Liver (tissue), 9 donors: ENCODE data around the gene CHMP1A. TPM values are rescaled to one million over a fixed set of nuclear protein-coding genes. Genes with fewer than 3 reads are reported as not detected.
"Not testable (repeated sequence)": the region's sequence is repeated elsewhere in the genome, so short reads cannot be mapped to it uniquely, and the experiment has no call there.

ENCODE experiments used
- DNase-seq: peaks from one replicate; pipeline ENCODE4 v3.0.0-alpha.2; 2017; ENCODE audit warnings: low spot score
- H3K27ac ChIP-seq, 2 donors: one replicate each; pipeline ENCODE4 v1.7.0; 2013; ENCODE audit warnings: inconsistent platforms in 2 of 2, low read length in 2 of 2, control low read depth in 1 of 2, low read depth in 1 of 2, mild to moderate bottlenecking in 1 of 2
- H3K27me3 ChIP-seq, 4 donors: one replicate each; pipeline versions ENCODE4 v1.6.1 to v1.7.0; 2013; ENCODE audit warnings: low read length in 3 of 4, inconsistent platforms in 1 of 4, mild to moderate bottlenecking in 1 of 4, moderate library complexity in 1 of 4; ENCODE audit not compliant: control insufficient read depth in 4 of 4, insufficient read depth in 4 of 4
- H3K36me3 ChIP-seq, 4 donors: one replicate each; pipeline versions ENCODE4 v1.6.1 to v1.7.0; 2013; ENCODE audit warnings: low read length in 3 of 4, mild to moderate bottlenecking in 3 of 4, low read depth in 1 of 4, moderate library complexity in 1 of 4; ENCODE audit not compliant: control insufficient read depth in 4 of 4, insufficient read depth in 3 of 4
- H3K4me1 ChIP-seq, 4 donors: one replicate each; pipeline versions ENCODE4 v1.6.1 to v1.7.0; 2013; ENCODE audit warnings: low read length in 3 of 4, mild to moderate bottlenecking in 3 of 4, moderate library complexity in 1 of 4; ENCODE audit not compliant: control insufficient read depth in 4 of 4, insufficient read depth in 4 of 4
- H3K4me3 ChIP-seq, 3 donors: one replicate each; pipeline versions ENCODE4 v1.6.1 to v1.7.0; 2013; ENCODE audit warnings: low read length in 3 of 3, control low read depth in 1 of 3, low read depth in 1 of 3, mild to moderate bottlenecking in 1 of 3
- H3K9ac ChIP-seq, 2 donors: one replicate each; pipeline ENCODE4 v1.7.0; 2013; ENCODE audit warnings: low read length in 2 of 2, mild to moderate bottlenecking in 2 of 2, moderate library complexity in 2 of 2, control low read depth in 1 of 2, low read depth in 1 of 2
- H3K9me3 ChIP-seq, 4 donors: one replicate each; pipeline versions ENCODE4 v1.6.1 to v1.7.0; 2013; ENCODE audit warnings: low read length in 3 of 4; ENCODE audit not compliant: control insufficient read depth in 4 of 4
- EGR1 ChIP-seq, 2 donors: IDR thresholded peaks; 2 replicates each; pipeline ENCODE4 v1.6.1; 2016 to 2018; ENCODE audit warnings: antibody characterized with exemption in 2 of 2, low read depth in 2 of 2
- FOXA1 ChIP-seq: IDR thresholded peaks from 2 replicates; pipeline ENCODE4 v1.6.1; 2016; ENCODE audit warnings: antibody characterized with exemption
- FOXA2 ChIP-seq: IDR thresholded peaks from 2 replicates; pipeline ENCODE4 v1.6.1; 2016; ENCODE audit warnings: antibody characterized with exemption
- HNF4A ChIP-seq, 2 donors: conservative IDR thresholded peaks; 2 replicates each; pipeline ENCODE4 v1.6.1; 2016; ENCODE audit warnings: antibody characterized with exemption in 2 of 2, mild to moderate bottlenecking in 2 of 2
- HNF4G ChIP-seq: IDR thresholded peaks from 2 replicates; pipeline ENCODE4 v1.6.1; 2016; ENCODE audit warnings: antibody characterized with exemption
- JUND ChIP-seq, 2 donors: IDR thresholded peaks; 2 replicates each; pipeline ENCODE4 v1.6.1; 2016; ENCODE audit warnings: antibody characterized with exemption in 2 of 2
- RAD21 ChIP-seq, 2 donors: IDR thresholded peaks; 2 replicates each; pipeline ENCODE4 v1.6.1; 2016; ENCODE audit warnings: antibody characterized with exemption in 2 of 2, mild to moderate bottlenecking in 2 of 2
- RXRA ChIP-seq, 2 donors: IDR thresholded peaks; 2 replicates each; pipeline ENCODE4 v1.6.1; 2017 to 2018; ENCODE audit warnings: antibody characterized with exemption in 2 of 2, mild to moderate bottlenecking in 1 of 2
- SP1 ChIP-seq: IDR thresholded peaks from 2 replicates; pipeline ENCODE4 v1.6.1; 2018; ENCODE audit warnings: antibody characterized with exemption, mild to moderate bottlenecking
- TAF1 ChIP-seq: conservative IDR thresholded peaks from 2 replicates; pipeline ENCODE4 v1.6.1; 2016; ENCODE audit warnings: antibody characterized with exemption, mild to moderate bottlenecking
- WGBS: extraction: QIAGEN DNeasy Blood & Tissue Kit; methylation state at CpG from one replicate; pipeline ENCODE4 v1.1.7; 2013; 5-methylcytosine and 5-hydroxymethylcytosine counted together
- polyA plus RNA-seq, 2 donors: library from polyadenylated mRNA; stranded (reverse) in 1 of 2; unstranded in 1 of 2; fragments of 200-250 nt in 1 of 2; fragments of >200 nt in 1 of 2; fragmentation: Nextera tagmentation in 1 of 2; extraction: Ambion mirVana in 1 of 2; gene quantifications; one replicate each; pipeline versions ENCODE4 v1.2.1 to v1.2.3, GENCODE V29; 2013 to 2015
- total RNA-seq, 2 donors: library from RNA; depleted of rRNA; stranded (reverse); fragments of >200 nt; gene quantifications; one replicate each; pipeline ENCODE4 v1.2.3, GENCODE V29; 2014
- TF ChIP-seq, protein P1 (sequence below): IDR thresholded peaks from 2 replicates; pipeline ENCODE4 v1.6.1; 2016; ENCODE audit warnings: antibody characterized with exemption
- TF ChIP-seq, protein P2 (sequence below): IDR thresholded peaks from 2 replicates; pipeline ENCODE4 v1.6.1; 2016; ENCODE audit warnings: antibody characterized with exemption, mild to moderate bottlenecking
- TF ChIP-seq, protein P3 (sequence below): IDR thresholded peaks from 2 replicates; pipeline ENCODE4 v1.6.1; 2016; ENCODE audit warnings: antibody characterized with exemption
- TF ChIP-seq, protein P4 (sequence below): IDR thresholded peaks from 2 replicates; pipeline ENCODE4 v1.6.1; 2016; ENCODE audit warnings: antibody characterized with exemption
- TF ChIP-seq, protein P5 (sequence below): fragments of 150-350 bp; IDR thresholded peaks from 2 replicates; pipeline ENCODE4 v1.5.1; 2017; ENCODE audit warnings: improper control_type of control experiment, low read depth, low read length; ENCODE audit not compliant: missing input control
- donor health status: healthy.
- donor health status: healthy.
- donor health status: healthy.
- donor health status: healthy.
- donor health status: healthy.

The CHMP1A gene
- total and polyA plus RNA-seq, 4 donors, result 25.7 to 36.7 (median 32.3) TPM

DNA sequence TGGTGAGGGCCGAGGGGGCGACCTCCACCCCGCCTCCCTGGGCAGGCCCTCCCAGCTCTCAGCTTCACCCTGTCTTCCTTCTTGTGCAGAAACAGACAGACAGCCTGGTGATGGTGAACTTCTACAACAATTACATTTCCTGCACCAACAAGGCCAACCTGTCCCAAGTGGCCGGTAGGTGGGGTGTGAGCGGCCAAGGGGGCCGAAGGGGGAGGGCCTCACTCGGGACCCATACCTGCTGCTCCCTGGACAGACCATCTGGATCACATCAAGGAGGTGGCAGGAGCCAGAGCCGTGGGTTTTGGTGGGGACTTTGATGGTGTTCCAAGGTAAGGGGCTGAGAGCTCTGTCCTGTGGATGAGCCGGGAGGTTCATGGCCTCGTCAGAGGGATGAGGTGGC lies 20.1 kb downstream of the CHMP1A start:
- TF ChIP-seq HNF4A (conservative IDR thresholded peaks at IDR 0.05) (no peak), EGR1 (IDR thresholded peaks at IDR 0.05; ENCODE audit: low read depth in 2 of 2) (no peak), RAD21 (IDR thresholded peaks at IDR 0.05) (no peak), RXRA (IDR thresholded peaks at IDR 0.05) (no peak), TAF1 (no peak), HNF4G (no peak), FOXA1 (no peak), SP1 (no peak)
- TF ChIP-seq, protein P1, sequence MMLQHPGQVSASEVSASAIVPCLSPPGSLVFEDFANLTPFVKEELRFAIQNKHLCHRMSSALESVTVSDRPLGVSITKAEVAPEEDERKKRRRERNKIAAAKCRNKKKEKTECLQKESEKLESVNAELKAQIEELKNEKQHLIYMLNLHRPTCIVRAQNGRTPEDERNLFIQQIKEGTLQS, result no peak
- TF ChIP-seq, protein P2, sequence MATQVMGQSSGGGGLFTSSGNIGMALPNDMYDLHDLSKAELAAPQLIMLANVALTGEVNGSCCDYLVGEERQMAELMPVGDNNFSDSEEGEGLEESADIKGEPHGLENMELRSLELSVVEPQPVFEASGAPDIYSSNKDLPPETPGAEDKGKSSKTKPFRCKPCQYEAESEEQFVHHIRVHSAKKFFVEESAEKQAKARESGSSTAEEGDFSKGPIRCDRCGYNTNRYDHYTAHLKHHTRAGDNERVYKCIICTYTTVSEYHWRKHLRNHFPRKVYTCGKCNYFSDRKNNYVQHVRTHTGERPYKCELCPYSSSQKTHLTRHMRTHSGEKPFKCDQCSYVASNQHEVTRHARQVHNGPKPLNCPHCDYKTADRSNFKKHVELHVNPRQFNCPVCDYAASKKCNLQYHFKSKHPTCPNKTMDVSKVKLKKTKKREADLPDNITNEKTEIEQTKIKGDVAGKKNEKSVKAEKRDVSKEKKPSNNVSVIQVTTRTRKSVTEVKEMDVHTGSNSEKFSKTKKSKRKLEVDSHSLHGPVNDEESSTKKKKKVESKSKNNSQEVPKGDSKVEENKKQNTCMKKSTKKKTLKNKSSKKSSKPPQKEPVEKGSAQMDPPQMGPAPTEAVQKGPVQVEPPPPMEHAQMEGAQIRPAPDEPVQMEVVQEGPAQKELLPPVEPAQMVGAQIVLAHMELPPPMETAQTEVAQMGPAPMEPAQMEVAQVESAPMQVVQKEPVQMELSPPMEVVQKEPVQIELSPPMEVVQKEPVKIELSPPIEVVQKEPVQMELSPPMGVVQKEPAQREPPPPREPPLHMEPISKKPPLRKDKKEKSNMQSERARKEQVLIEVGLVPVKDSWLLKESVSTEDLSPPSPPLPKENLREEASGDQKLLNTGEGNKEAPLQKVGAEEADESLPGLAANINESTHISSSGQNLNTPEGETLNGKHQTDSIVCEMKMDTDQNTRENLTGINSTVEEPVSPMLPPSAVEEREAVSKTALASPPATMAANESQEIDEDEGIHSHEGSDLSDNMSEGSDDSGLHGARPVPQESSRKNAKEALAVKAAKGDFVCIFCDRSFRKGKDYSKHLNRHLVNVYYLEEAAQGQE, result no peak
- H3K27ac ChIP-seq, result no peak overlapping the region
- no peak for DNase-seq
- 69% methylated on average over 10 of the region's 10 CpGs for WGBS
- H3K27me3 ChIP-seq, result no peaks in the 10 kb centered on the region
- H3K4me3 ChIP-seq, result no peak overlapping the region
- H3K4me1 ChIP-seq, result peaks cover 0 to 6% (median 3%) of the 10 kb centered on the region in 4 donors
- H3K9ac ChIP-seq, result no peak overlapping the region
- no peaks in the 10 kb centered on the region for H3K9me3 ChIP-seq
- no peaks in the 10 kb centered on the region for H3K36me3 ChIP-seq

DNA sequence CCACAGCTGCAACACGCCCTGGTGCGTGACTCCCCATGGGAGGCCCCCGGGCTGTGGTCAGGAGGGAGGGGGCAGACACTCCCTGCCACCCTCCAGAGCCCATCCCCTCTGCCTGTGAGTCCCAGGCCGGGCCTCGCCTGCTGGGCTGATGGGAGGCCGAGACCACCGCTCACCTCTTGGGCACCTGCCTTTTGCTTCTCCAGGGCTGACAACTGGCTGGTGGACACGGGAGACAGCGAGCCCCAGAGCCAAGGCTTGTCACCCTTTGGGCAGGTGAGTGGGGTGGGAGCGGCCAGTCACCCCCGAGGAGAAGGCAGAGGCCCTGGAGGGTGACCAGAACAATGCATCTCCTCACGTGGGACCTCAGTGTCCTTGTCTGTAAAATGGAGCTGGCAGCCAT lies 20.8 kb downstream of the CHMP1A start:
- no peaks in the 10 kb centered on the region for H3K36me3 ChIP-seq
- DNase-seq, result no peak
- H3K9me3 ChIP-seq, result no peaks in the 10 kb centered on the region
- TF ChIP-seq FOXA2 (no peak), JUND (IDR thresholded peaks at IDR 0.05) (no peak), TAF1 (no peak), RAD21 (IDR thresholded peaks at IDR 0.05) (no peak), EGR1 (IDR thresholded peaks at IDR 0.05; ENCODE audit: low read depth in 2 of 2) (no peak)
- TF ChIP-seq, protein P3, sequence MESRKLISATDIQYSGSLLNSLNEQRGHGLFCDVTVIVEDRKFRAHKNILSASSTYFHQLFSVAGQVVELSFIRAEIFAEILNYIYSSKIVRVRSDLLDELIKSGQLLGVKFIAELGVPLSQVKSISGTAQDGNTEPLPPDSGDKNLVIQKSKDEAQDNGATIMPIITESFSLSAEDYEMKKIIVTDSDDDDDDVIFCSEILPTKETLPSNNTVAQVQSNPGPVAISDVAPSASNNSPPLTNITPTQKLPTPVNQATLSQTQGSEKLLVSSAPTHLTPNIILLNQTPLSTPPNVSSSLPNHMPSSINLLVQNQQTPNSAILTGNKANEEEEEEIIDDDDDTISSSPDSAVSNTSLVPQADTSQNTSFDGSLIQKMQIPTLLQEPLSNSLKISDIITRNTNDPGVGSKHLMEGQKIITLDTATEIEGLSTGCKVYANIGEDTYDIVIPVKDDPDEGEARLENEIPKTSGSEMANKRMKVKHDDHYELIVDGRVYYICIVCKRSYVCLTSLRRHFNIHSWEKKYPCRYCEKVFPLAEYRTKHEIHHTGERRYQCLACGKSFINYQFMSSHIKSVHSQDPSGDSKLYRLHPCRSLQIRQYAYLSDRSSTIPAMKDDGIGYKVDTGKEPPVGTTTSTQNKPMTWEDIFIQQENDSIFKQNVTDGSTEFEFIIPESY, result no peak
- TF ChIP-seq, protein P4, sequence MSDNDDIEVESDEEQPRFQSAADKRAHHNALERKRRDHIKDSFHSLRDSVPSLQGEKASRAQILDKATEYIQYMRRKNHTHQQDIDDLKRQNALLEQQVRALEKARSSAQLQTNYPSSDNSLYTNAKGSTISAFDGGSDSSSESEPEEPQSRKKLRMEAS, result no peak
- TF ChIP-seq, protein P5, sequence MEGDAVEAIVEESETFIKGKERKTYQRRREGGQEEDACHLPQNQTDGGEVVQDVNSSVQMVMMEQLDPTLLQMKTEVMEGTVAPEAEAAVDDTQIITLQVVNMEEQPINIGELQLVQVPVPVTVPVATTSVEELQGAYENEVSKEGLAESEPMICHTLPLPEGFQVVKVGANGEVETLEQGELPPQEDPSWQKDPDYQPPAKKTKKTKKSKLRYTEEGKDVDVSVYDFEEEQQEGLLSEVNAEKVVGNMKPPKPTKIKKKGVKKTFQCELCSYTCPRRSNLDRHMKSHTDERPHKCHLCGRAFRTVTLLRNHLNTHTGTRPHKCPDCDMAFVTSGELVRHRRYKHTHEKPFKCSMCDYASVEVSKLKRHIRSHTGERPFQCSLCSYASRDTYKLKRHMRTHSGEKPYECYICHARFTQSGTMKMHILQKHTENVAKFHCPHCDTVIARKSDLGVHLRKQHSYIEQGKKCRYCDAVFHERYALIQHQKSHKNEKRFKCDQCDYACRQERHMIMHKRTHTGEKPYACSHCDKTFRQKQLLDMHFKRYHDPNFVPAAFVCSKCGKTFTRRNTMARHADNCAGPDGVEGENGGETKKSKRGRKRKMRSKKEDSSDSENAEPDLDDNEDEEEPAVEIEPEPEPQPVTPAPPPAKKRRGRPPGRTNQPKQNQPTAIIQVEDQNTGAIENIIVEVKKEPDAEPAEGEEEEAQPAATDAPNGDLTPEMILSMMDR, result no peak
- peaks cover 0 to 6% (median 3%) of the 10 kb centered on the region in 4 donors for H3K4me1 ChIP-seq
- H3K27me3 ChIP-seq, result no peaks in the 10 kb centered on the region
- H3K4me3 ChIP-seq, result no peak overlapping the region
- H3K9ac ChIP-seq, result no peak overlapping the region
- 89% methylated on average over 12 of the region's 12 CpGs for WGBS
- no peak overlapping the region for H3K27ac ChIP-seq

DNA sequence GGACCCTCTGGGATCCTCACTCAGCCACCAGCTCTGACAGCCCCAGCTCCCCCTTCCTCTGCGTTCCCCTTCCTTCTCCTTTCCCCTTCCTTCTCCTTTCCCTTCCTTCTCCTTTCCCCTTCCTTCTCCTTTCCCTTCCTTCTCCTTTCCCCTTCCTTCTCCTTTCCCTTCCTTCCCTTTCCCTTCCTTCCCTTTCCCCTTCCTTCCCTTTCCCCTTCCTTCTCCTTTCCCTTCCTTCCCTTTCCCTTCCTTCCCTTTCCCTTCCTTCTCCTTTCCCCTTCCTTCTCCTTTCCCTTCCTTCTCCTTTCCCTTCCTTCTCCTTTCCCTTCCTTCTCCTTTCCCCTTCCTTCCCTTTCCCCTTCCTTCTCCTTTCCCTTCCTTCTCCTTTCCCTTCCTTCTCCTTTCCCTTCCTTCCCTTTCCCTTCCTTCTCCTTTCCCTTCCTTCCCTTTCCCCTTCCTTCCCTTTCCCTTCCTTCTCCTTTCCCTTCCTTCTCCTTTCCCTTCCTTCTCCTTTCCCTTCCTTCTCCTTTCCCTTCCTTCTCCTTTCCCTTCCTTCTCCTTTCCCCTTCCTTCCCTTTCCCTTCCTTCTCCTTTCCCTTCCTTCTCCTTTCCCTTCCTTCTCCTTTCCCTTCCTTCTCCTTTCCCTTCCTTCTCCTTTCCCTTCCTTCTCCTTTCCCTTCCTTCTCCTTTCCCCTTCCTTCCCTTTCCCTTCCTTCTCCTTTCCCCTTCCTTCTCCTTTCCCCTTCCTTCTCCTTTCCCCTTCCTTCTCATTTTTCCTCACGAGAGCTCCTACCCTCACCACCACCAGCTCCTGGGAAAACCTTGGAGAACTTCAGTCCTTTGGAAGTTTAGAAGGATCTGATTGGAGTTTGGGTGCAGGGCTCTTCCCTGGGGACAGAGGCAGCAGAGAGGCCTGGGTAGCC lies 22.8 kb downstream of the CHMP1A start:
- not testable (repeated sequence) for H3K9me3 ChIP-seq, H3K9ac ChIP-seq, DNase-seq, H3K36me3 ChIP-seq, H3K27ac ChIP-seq, H3K4me3 ChIP-seq, H3K27me3 ChIP-seq, H3K4me1 ChIP-seq
- WGBS, result 70% methylated on average over 2 of the region's 2 CpGs
